HepG2 (cell line): ENCODE results near the gene DPM2. TPM values are rescaled to one million over a fixed set of nuclear protein-coding genes. Genes with fewer than 3 reads are reported as not detected.

ENCODE experiments used
- ATAC-seq: fragments of 200-7000 bp; cut with Tn5 transposase; 3 replicates; pipeline ENCODE4 v1.9.1; 2020; ENCODE audit warnings: mild to moderate bottlenecking, moderate library complexity
- BruUV-seq: library from RNA; stranded (reverse); fragments of 400-500 nt; replicated peaks from 2 replicates; lab custom pipeline; 2021; lab: Mats Ljungman, UMichigan
- CTCF ChIA-PET: fragments of 300-600 bp; formaldehyde crosslinking; extraction: SDS; loops from one replicate; lab custom pipeline; 2021; ENCODE audit warnings: low total read pairs, inconsistent platforms, low intra/inter-chr PET ratio; lab: Yijun Ruan, JAX
- POLR2A ChIA-PET: fragments of 350-600 bp; sonication (Branson Sonifier 250); formaldehyde crosslinking; loops from one replicate; lab custom pipeline; 2020; ENCODE audit warnings: antibody characterized with exemption, inconsistent platforms; lab: Yijun Ruan, JAX
- DNase-seq: peaks from one replicate; pipeline ENCODE4 v3.0.0-alpha.2; 2015; ENCODE audit warnings: low spot score
- FAIRE-seq: peaks from 3 replicates; lab custom pipeline; 2011; peaks lifted over from hg19 to GRCh38; lab: Jason Lieb, UNC
- H2AFZ ChIP-seq: one replicate; pipeline ENCODE4 v1.6.1; 2011; ENCODE audit warnings: low read length, inconsistent platforms
- H3K27ac ChIP-seq: fragments of 300-600 bp; 3 replicates; pipeline ENCODE4 v1.8.0; 2011; ENCODE audit warnings: mixed run types, mild to moderate bottlenecking, mixed read lengths, low read length, inconsistent platforms; ENCODE audit not compliant: insufficient read depth; ENCODE audit errors: extremely low read length
- H3K27me3 ChIP-seq, 2 experiments: fragments of 200-600 bp in 1 of 2; 2 replicates in 1 of 2; 3 replicates in 1 of 2; pipeline versions ENCODE4 v1.6.0 to v1.8.0; 2011; ENCODE audit warnings: low read length in 2 of 2, mild to moderate bottlenecking in 2 of 2, moderate library complexity in 2 of 2, inconsistent platforms in 1 of 2; ENCODE audit not compliant: insufficient read depth in 2 of 2, control insufficient read depth in 1 of 2
- H3K36me3 ChIP-seq, 2 experiments: fragments of 200-600 bp in 1 of 2; replicated peaks in 1 of 2; 2 replicates in 1 of 2; 3 replicates in 1 of 2; pipeline versions ENCODE4 v1.5.1 to v1.8.0; 2011; ENCODE audit warnings: low read length in 2 of 2, inconsistent platforms in 1 of 2; ENCODE audit not compliant: insufficient read depth in 2 of 2, control insufficient read depth in 1 of 2
- H3K4me1 ChIP-seq: 2 replicates; pipeline ENCODE4 v1.5.1; 2012; ENCODE audit warnings: low read length, inconsistent platforms; ENCODE audit not compliant: insufficient read depth
- H3K4me2 ChIP-seq: 2 replicates; pipeline ENCODE4 v1.6.0; 2011; ENCODE audit warnings: low read depth, low read length, inconsistent platforms
- H3K4me3 ChIP-seq, 3 experiments: fragments of 200-600 bp in 1 of 3; sonication (generic), shearing (Covaris generic) in 1 of 3; replicated peaks in 1 of 3; 2 replicates each; pipeline ENCODE4 v1.5.1; 2011 to 2016; ENCODE audit warnings: low read length in 3 of 3, inconsistent platforms in 2 of 3, low read depth in 2 of 3, mild to moderate bottlenecking in 2 of 3, control low read depth in 1 of 3, mixed read lengths in 1 of 3; ENCODE audit not compliant: insufficient read depth in 1 of 3
- H3K79me2 ChIP-seq: one replicate; pipeline ENCODE4 v1.6.1; 2011; ENCODE audit warnings: low read length, inconsistent platforms; ENCODE audit not compliant: insufficient read depth
- H3K9ac ChIP-seq: 2 replicates; pipeline ENCODE4 v1.6.0; 2011; ENCODE audit warnings: mild to moderate bottlenecking, low read depth, low read length, inconsistent platforms; ENCODE audit not compliant: insufficient read depth
- H3K9me3 ChIP-seq: 2 replicates; pipeline ENCODE4 v1.5.1; 2012; ENCODE audit warnings: mild to moderate bottlenecking, low read length
- H4K20me1 ChIP-seq: 2 replicates; pipeline ENCODE4 v1.6.0; 2011; ENCODE audit warnings: inconsistent platforms, mild to moderate bottlenecking, low read length, moderate library complexity; ENCODE audit not compliant: insufficient read depth
- ESRRA ChIP-seq: sonication (generic); formaldehyde crosslinking; IDR thresholded peaks from 2 replicates; pipeline ENCODE4 v1.5.1; 2020; ENCODE audit warnings: mild to moderate bottlenecking, low read depth, missing genetic modification reagents
- KDM1A ChIP-seq: IDR thresholded peaks from 2 replicates; pipeline ENCODE4 v1.6.1; 2016; ENCODE audit warnings: missing compliant biosample characterization
- NFIC ChIP-seq: IDR thresholded peaks from 2 replicates; pipeline ENCODE4 v1.6.1; 2012; ENCODE audit warnings: mild to moderate bottlenecking, low read length, inconsistent platforms
- NR2F6 ChIP-seq, 2 experiments: IDR thresholded peaks; 2 replicates each; pipeline ENCODE4 v1.6.1; 2016; ENCODE audit warnings: antibody characterized with exemption in 1 of 2, mild to moderate bottlenecking in 1 of 2
- U2AF2 ChIP-seq: fragments of 200-400 bp; formaldehyde crosslinking; IDR thresholded peaks from 2 replicates; pipeline ENCODE4 v1.6.1; 2017; ENCODE audit warnings: low read depth, mild to moderate bottlenecking, low read length
- ZIK1 ChIP-seq: sonication (generic); formaldehyde crosslinking; IDR thresholded peaks from 2 replicates; pipeline ENCODE4 v1.5.0; 2020; ENCODE audit warnings: mild to moderate bottlenecking, low read depth, missing genetic modification reagents, borderline replicate concordance
- ZKSCAN1 ChIP-seq: fragments of 150-350 bp; IDR thresholded peaks from 2 replicates; pipeline ENCODE4 v1.6.1; 2014; ENCODE audit warnings: low read length
- ZMYM2 ChIP-seq: sonication (generic); formaldehyde crosslinking; IDR thresholded peaks from 2 replicates; pipeline ENCODE4 v1.8.0; 2022; ENCODE audit warnings: mild to moderate bottlenecking, missing genetic modification reagents
- ZNF629 ChIP-seq: sonication (generic); formaldehyde crosslinking; conservative IDR thresholded peaks from 2 replicates; pipeline ENCODE4 v1.5.0; 2020; ENCODE audit warnings: missing genetic modification reagents
- WGBS: methylation state at CpG from one replicate; pipeline ENCODE4 v1.1.6; 2017; ENCODE audit warnings: low lambda C conversion rate; 5-methylcytosine and 5-hydroxymethylcytosine counted together
- in situ Hi-C: cut with HindIII; loops from 2 replicates; pipeline ENCODE4 v1.10.0; 2017; ENCODE audit warnings: low pct_unique_long_range_greater_than_20kb; ENCODE audit not compliant: extremely low pct_ligation_motif_present
- intact Hi-C: fragments of 100-400 bp; cut with micrococcal nuclease; formaldehyde crosslinking; loops from one replicate; pipeline ENCODE4 v1.10.0; 2022; ENCODE audit not compliant: unreplicated experiment
- polyA plus RNA-seq, 8 experiments: library from polyadenylated mRNA; depleted of rRNA in 3 of 8; stranded (reverse) in 7 of 8; unstranded in 1 of 8; fragments of >200 nt; fragmentation: Illumina TruSeq in 4 of 8; extraction: Trizol in 4 of 8; gene quantifications; 2 replicates each; pipeline versions ENCODE4 v1.2.1 to v1.2.3, GENCODE V29; 2011 to 2016; ENCODE audit warnings: low read depth in 4 of 8, missing spikeins in 1 of 8, mixed read lengths in 1 of 8; ENCODE audit not compliant: insufficient read depth in 1 of 8
- total RNA-seq, 5 experiments: library from RNA; depleted of rRNA; stranded (reverse); fragments of >200 nt; fragmentation: Illumina TruSeq; extraction: Trizol; gene quantifications; 2 replicates each; pipeline ENCODE4 v1.2.3, GENCODE V29; 2016; ENCODE audit warnings: low read depth in 1 of 5
- TF ChIP-seq, protein P1 (sequence below): sonication (generic); formaldehyde crosslinking; IDR thresholded peaks from 2 replicates; pipeline ENCODE4 v1.5.1; 2020; ENCODE audit warnings: mild to moderate bottlenecking, missing genetic modification reagents, moderate library complexity
- TF ChIP-seq, protein P2 (sequence below): IDR thresholded peaks from 2 replicates; pipeline ENCODE4 v1.6.1; 2016; ENCODE audit warnings: low read depth, control low read depth
- TF ChIP-seq, protein P3 (sequence below): sonication (generic); formaldehyde crosslinking; IDR thresholded peaks from 2 replicates; pipeline ENCODE4 v1.4.0; 2020; ENCODE audit warnings: missing genetic modification reagents, mild to moderate bottlenecking, borderline replicate concordance

DPM2 gene
- total and polyA plus RNA-seq, 2 of the 13 experiments (the other 11 are each of a cell fraction or from before 2014, with no cell fraction given): 24.8 to 35.3 TPM

DNA sequence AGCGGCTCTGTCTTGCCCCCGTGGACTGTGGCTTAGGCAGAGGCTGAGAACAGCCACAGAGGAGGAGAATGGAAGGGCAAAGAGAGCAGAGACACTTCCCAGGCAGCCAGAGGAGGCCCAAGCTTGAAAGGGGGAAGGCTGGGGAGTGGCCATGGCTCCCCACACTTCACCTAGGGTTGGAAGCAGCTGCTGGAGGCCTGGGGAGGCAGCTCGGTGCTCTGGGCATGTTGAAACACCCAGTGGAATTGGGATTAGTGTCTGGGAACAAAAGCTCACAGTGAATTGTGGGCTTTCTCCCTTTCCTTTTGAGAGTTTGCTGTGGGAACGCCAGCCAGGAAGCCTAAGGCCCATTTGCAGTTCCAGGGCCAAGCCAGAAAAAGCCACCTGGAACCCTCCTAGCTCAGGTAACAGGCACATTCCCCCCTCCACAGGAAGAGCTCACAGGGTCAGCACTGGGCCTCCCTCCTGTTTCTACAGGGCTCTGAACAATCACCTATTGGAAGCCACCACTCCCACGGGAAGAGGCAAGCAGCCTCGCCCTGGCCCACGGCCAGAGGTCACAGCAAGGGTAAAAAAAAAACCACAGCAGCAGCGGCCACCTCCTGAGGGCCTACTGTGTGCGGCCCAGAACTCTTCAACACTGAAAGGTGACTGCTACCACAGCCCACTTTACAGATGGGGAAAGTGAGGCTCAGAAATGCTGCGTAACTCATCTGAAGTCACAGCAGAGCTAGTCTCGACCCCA is 22.9 kb upstream of the DPM2 start:
- Histone ChIP-seq H3K9me3 (no peaks in the 10 kb centered on the region), H3K4me2 (no peak overlapping the region), H3K27me3 (no peaks in the 10 kb centered on the region)
- ATAC-seq: no peak
- intact Hi-C loops: no loop called here
- TF ChIP-seq, protein P1, sequence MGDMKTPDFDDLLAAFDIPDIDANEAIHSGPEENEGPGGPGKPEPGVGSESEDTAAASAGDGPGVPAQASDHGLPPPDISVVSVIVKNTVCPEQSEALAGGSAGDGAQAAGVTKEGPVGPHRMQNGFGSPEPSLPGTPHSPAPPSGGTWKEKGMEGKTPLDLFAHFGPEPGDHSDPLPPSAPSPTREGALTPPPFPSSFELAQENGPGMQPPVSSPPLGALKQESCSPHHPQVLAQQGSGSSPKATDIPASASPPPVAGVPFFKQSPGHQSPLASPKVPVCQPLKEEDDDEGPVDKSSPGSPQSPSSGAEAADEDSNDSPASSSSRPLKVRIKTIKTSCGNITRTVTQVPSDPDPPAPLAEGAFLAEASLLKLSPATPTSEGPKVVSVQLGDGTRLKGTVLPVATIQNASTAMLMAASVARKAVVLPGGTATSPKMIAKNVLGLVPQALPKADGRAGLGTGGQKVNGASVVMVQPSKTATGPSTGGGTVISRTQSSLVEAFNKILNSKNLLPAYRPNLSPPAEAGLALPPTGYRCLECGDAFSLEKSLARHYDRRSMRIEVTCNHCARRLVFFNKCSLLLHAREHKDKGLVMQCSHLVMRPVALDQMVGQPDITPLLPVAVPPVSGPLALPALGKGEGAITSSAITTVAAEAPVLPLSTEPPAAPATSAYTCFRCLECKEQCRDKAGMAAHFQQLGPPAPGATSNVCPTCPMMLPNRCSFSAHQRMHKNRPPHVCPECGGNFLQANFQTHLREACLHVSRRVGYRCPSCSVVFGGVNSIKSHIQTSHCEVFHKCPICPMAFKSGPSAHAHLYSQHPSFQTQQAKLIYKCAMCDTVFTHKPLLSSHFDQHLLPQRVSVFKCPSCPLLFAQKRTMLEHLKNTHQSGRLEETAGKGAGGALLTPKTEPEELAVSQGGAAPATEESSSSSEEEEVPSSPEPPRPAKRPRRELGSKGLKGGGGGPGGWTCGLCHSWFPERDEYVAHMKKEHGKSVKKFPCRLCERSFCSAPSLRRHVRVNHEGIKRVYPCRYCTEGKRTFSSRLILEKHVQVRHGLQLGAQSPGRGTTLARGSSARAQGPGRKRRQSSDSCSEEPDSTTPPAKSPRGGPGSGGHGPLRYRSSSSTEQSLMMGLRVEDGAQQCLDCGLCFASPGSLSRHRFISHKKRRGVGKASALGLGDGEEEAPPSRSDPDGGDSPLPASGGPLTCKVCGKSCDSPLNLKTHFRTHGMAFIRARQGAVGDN (CRISPR knock-in tag): peak; percentile 34
- TF ChIP-seq, protein P2, sequence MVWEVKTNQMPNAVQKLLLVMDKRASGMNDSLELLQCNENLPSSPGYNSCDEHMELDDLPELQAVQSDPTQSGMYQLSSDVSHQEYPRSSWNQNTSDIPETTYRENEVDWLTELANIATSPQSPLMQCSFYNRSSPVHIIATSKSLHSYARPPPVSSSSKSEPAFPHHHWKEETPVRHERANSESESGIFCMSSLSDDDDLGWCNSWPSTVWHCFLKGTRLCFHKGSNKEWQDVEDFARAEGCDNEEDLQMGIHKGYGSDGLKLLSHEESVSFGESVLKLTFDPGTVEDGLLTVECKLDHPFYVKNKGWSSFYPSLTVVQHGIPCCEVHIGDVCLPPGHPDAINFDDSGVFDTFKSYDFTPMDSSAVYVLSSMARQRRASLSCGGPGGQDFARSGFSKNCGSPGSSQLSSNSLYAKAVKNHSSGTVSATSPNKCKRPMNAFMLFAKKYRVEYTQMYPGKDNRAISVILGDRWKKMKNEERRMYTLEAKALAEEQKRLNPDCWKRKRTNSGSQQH (CRISPR knock-in tag): no peak
- TF ChIP-seq U2AF2: no peak
- TF ChIP-seq NFIC: no peak
- TF ChIP-seq, protein P3, sequence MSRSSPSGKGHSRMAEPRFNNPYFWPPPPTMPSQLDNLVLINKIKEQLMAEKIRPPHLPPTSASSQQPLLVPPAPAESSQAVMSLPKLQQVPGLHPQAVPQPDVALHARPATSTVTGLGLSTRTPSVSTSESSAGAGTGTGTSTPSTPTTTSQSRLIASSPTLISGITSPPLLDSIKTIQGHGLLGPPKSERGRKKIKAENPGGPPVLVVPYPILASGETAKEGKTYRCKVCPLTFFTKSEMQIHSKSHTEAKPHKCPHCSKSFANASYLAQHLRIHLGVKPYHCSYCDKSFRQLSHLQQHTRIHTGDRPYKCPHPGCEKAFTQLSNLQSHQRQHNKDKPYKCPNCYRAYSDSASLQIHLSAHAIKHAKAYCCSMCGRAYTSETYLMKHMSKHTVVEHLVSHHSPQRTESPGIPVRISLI (CRISPR knock-in tag): peak; percentile 47; the same call in 1 of the 2 replicates
- no peak for TF ChIP-seq ZIK1 (CRISPR knock-in tag)
- 0 out of 2 replicates have a peak, but pooled peaks have one; percentile 57 for TF ChIP-seq KDM1A (CRISPR knock-in tag)
- TF ChIP-seq ESRRA (CRISPR knock-in tag): peak; percentile 43; the same call in 1 of the 2 replicates
- peak; percentile 44; the same call in 1 of the 2 replicates for TF ChIP-seq ZMYM2
- peak; percentile 84 for TF ChIP-seq ZKSCAN1
- TF ChIP-seq NR2F6 (IDR thresholded peaks at IDR 0.05): 0 out of 2 replicates have a peak, but pooled peaks have one; percentile 11
- TF ChIP-seq NR2F6 (CRISPR knock-in tag; IDR thresholded peaks at IDR 0.05): peak; percentile 34; the same call in 1 of the 2 replicates
- peak; percentile 87 for TF ChIP-seq ZNF629
- TF ChIP-seq, all 625 proteins: peak for 8
- Histone ChIP-seq H3K27ac (peak overlapping the region; percentile 33), H4K20me1 (0 out of 2 replicates have a peak, but pooled peaks cover 3% of the 10 kb centered on the region), H3K9ac (peak overlapping the region; percentile 41; the same call in 1 of the 2 replicates), H3K36me3 (peaks cover 0 to 9% of the 10 kb centered on the region in 2 experiments; a peak in 3 of 5 replicates), H3K4me3 (no peak overlapping the region), H3K79me2 (peaks cover 86% of the 10 kb centered on the region), H2AFZ (no peak overlapping the region), H3K4me1 (peaks cover 50% of the 10 kb centered on the region)
- 62% methylated on average over 9 of the region's 11 CpGs for WGBS
- FAIRE-seq (no peak), DNase-seq (no peak)
- CTCF ChIA-PET: no interaction called here
- BruUV-seq: no TSS peak
- POLR2A ChIA-PET: interaction anchor here (0.9 to 1.4 kb wide), 2 partner anchors 9 to 10 kb away, joined by 3 to 5 read pairs; no protein-coding TSS in a partner anchor
- in situ Hi-C loops: no loop called here
